AG09309 (cell line): ENCODE data around the gene IQUB.
"Not testable (repeated sequence)": the region's sequence is repeated elsewhere in the genome, so short reads cannot be mapped to it uniquely, and the experiment has no call there.

Experiments
- DNase-seq: peaks from one replicate; pipeline ENCODE4 v3.0.0-alpha.2; 2010; ENCODE audit warnings: low read depth
- H3K4me3 ChIP-seq: 2 replicates; pipeline ENCODE4 v1.5.1; 2011; ENCODE audit warnings: mild to moderate bottlenecking, low read depth, low read length, moderate library complexity; ENCODE audit not compliant: control insufficient read depth
- TF ChIP-seq, protein P1 (sequence below): IDR thresholded peaks from 2 replicates; pipeline ENCODE4 v1.5.1; 2011; ENCODE audit warnings: mild to moderate bottlenecking, low read depth, low read length, inconsistent platforms; ENCODE audit not compliant: insufficient read depth, control insufficient read depth; ENCODE audit errors: missing control alignments

Gene IQUB

GRCh38 chr7:123424463-123424862 is 109.9 kb downstream of the IQUB start:
- TF ChIP-seq, protein P1, sequence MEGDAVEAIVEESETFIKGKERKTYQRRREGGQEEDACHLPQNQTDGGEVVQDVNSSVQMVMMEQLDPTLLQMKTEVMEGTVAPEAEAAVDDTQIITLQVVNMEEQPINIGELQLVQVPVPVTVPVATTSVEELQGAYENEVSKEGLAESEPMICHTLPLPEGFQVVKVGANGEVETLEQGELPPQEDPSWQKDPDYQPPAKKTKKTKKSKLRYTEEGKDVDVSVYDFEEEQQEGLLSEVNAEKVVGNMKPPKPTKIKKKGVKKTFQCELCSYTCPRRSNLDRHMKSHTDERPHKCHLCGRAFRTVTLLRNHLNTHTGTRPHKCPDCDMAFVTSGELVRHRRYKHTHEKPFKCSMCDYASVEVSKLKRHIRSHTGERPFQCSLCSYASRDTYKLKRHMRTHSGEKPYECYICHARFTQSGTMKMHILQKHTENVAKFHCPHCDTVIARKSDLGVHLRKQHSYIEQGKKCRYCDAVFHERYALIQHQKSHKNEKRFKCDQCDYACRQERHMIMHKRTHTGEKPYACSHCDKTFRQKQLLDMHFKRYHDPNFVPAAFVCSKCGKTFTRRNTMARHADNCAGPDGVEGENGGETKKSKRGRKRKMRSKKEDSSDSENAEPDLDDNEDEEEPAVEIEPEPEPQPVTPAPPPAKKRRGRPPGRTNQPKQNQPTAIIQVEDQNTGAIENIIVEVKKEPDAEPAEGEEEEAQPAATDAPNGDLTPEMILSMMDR = no peak
- H3K4me3 ChIP-seq = no peak overlapping the region
- no peak for DNase-seq

- TF ChIP-seq, protein P1 = no peak
- no peak for DNase-seq
- no peak overlapping the region for H3K4me3 ChIP-seq
These were observed 110.8 kb downstream of the IQUB start for GRCh38 chr7:123423622-123424021.

GRCh38 chr7:123417580-123417979 is 116.8 kb downstream of the IQUB start:
- TF ChIP-seq, protein P1 = no peak
- DNase-seq = no peak
- H3K4me3 ChIP-seq = no peak overlapping the region

- H3K4me3 ChIP-seq = no peak overlapping the region
- DNase-seq = no peak
- TF ChIP-seq, protein P1 = no peak
These were observed 118.8 kb downstream of the IQUB start for GRCh38 chr7:123415625-123416024.

DNA sequence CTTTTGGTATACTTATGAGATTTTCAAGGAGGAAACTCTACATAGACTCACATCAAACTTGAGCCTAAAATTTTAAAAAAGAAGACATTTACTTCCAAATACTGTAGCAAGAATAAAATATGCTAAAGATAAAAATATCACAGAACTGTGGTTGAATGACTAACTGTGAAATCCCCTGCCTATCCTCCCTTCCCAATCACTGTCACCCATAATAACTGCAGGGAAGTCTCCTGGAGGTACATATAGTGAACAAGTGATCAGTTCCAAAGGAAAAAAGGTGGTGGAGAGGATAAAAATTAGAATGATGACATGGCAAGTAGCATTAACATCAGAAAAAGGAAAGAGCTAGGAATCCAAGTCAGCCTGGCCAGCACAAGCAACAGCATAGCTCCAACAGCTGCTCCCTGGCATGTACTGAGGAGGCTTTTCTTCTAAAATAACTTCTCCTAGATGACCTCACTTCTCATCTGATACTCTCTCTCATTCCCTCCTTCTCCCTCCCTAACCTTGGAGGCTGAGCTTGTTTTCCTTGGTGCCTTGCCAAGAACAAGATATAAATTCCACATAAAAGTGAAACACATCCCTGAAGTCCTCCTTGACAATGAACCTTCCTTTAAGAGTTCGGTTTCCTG is 124.0 kb downstream of the IQUB start:
- no peak overlapping the region for H3K4me3 ChIP-seq
- DNase-seq = no peak
- TF ChIP-seq, protein P1 = no peak

DNA sequence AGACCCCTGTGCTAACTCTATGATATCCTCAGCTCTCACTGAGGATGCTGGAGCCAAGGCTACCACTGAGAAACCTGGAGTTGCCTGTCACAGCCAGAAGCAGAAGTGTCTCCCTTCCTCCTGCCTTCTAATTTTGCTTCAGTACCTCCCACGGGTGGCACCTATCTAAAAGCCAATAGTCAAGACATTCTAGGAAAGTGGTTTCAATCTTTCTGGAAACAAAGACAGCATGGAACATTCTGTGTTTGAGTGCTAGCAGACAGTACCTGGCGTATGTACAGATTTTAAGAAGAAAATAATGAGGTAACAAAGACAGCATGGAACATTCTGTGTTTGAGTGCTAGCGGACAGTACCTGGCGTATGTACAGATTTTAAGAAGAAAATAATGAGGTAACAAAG is 126.4 kb downstream of the IQUB start:
- DNase-seq, H3K4me3 ChIP-seq: not testable (repeated sequence)
